ENCODE data around the gene HRK. TPM values are rescaled to one million over a fixed set of nuclear protein-coding genes. Genes with fewer than 3 reads are reported as not detected.
A peak's percentile ranks its signal among the peaks of the same experiment; 100 is the strongest.

HRK gene
- total and polyA plus RNA-seq, 8 donors = 0.06 to 0.25 (median 0.18) TPM; not detected in 5

- H3K36me3 ChIP-seq = peaks cover 0 to 2% (median 0%) of the 10 kb centered on the region in 4 donors
- peak overlapping the region; percentile 86 to 99 (median 94) for H3K4me3 ChIP-seq
- no peaks in the 10 kb centered on the region for H3K9me3 ChIP-seq
- H3K27ac ChIP-seq = peak overlapping the region in 3 of 5 donors; percentile 85 to 93 (median 92)
- H3K4me1 ChIP-seq = peaks cover 12 to 38% (median 27%) of the 10 kb centered on the region in 4 donors
- DNase-seq = no peak
- WGBS, 5 donors = 66 to 71% (median 70%) methylated on average over 4 of the region's 4 CpGs
- intact Hi-C loops (cut with DNase I; ENCODE audit: low total_unique reads) = no loop called here
- TF ChIP-seq EP300 (IDR thresholded peaks at IDR 0.05) (no peak), CTCF (IDR thresholded peaks at IDR 0.05) (no peak), POLR2A (IDR thresholded peaks at IDR 0.05) (no peak), POLR2AphosphoS5 (IDR thresholded peaks at IDR 0.05) (no peak)
- no peaks in the 10 kb centered on the region for H3K27me3 ChIP-seq
Measured at GRCh38 chr12:116910280-116910644, 29.0 kb upstream of the HRK start.

GRCh38 chr12:116906285-116906684, 25.0 kb upstream of the HRK start:
- H3K36me3 ChIP-seq = no peaks in the 10 kb centered on the region
- WGBS, 5 donors = 81 to 92% (median 92%) methylated on average over 4 of the region's 4 CpGs
- no peak for DNase-seq
- H3K9me3 ChIP-seq = no peaks in the 10 kb centered on the region
- H3K4me3 ChIP-seq = no peak overlapping the region
- H3K27ac ChIP-seq = no peak overlapping the region
- intact Hi-C loops (cut with DNase I; ENCODE audit: low total_unique reads) = no loop called here
- H3K4me1 ChIP-seq = peaks cover under 1 to 6% (median 2%) of the 10 kb centered on the region in 4 donors
- no peak for TF ChIP-seq POLR2A (IDR thresholded peaks at IDR 0.05)
- TF ChIP-seq POLR2AphosphoS5 (IDR thresholded peaks at IDR 0.05) = no peak
- no peak for TF ChIP-seq EP300 (IDR thresholded peaks at IDR 0.05)
- no peak for TF ChIP-seq CTCF (IDR thresholded peaks at IDR 0.05)
- H3K27me3 ChIP-seq = peaks cover 0 to 10% (median 0%) of the 10 kb centered on the region in 3 donors

- Histone ChIP-seq H3K4me1 (no peaks in the 10 kb centered on the region), H3K4me3 (no peak overlapping the region), H3K36me3 (no peaks in the 10 kb centered on the region), H3K27ac (no peak overlapping the region), H3K27me3 (peaks cover 0 to 17% (median 0%) of the 10 kb centered on the region in 3 donors), H3K9me3 (no peaks in the 10 kb centered on the region)
- intact Hi-C loops (cut with DNase I; ENCODE audit: low total_unique reads) = no loop called here
- WGBS, 5 donors = 66 to 75% (median 70%) methylated on average over 4 of the region's 4 CpGs
- DNase-seq = no peak
- TF ChIP-seq POLR2AphosphoS5 (IDR thresholded peaks at IDR 0.05) = no peak
- no peak for TF ChIP-seq POLR2A (IDR thresholded peaks at IDR 0.05)
- TF ChIP-seq CTCF (IDR thresholded peaks at IDR 0.05) = no peak
- no peak for TF ChIP-seq EP300 (IDR thresholded peaks at IDR 0.05)
Measured at GRCh38 chr12:116903818-116904217, 22.6 kb upstream of the HRK start.

GRCh38 chr12:116901612-116902011, 20.4 kb upstream of the HRK start:
- 80 to 88% (median 84%) methylated on average over 2 of the region's 2 CpGs for WGBS, 5 donors
- H3K4me1 ChIP-seq = no peaks in the 10 kb centered on the region
- H3K27me3 ChIP-seq = peaks cover 0 to 29% (median 0%) of the 10 kb centered on the region in 3 donors
- H3K27ac ChIP-seq = no peak overlapping the region
- H3K4me3 ChIP-seq = no peak overlapping the region
- DNase-seq = no peak
- intact Hi-C loops (cut with DNase I; ENCODE audit: low total_unique reads) = no loop called here
- no peak for TF ChIP-seq POLR2AphosphoS5 (IDR thresholded peaks at IDR 0.05)
- TF ChIP-seq POLR2A (IDR thresholded peaks at IDR 0.05) = no peak
- TF ChIP-seq CTCF (IDR thresholded peaks at IDR 0.05) = no peak
- TF ChIP-seq EP300 (IDR thresholded peaks at IDR 0.05) = no peak
- H3K9me3 ChIP-seq = no peaks in the 10 kb centered on the region
- H3K36me3 ChIP-seq = no peaks in the 10 kb centered on the region

All from stomach (tissue), 9 donors.